ENCODE data around the gene MAT2A. TPM values are rescaled to one million over a fixed set of nuclear protein-coding genes. Genes with fewer than 3 reads are reported as not detected.

The MAT2A gene
- polyA plus RNA-seq, 1 donor (not counting 4 experiments of a cell fraction or from before 2014, with no cell fraction given) = 353 TPM

- no peak for FAIRE-seq
- no peak for DNase-seq (ENCODE audit: low read depth, low spot score)
- dilution Hi-C loops (cut with MboI; ENCODE audit: extremely low pct_ligation_motif_present, low sequenced_read_pairs) = no loop called here
- no peak for TF ChIP-seq CTCF (optimal IDR thresholded peaks at IDR 0.05 in 1 of 3, IDR thresholded peaks at IDR 0.05 in 1 of 3, conservative IDR thresholded peaks at IDR 0.05 in 1 of 3; ENCODE audit: extremely low read depth in 1 of 3, insufficient read depth in 2 of 3, low read length in 3 of 3)
- TF ChIP-seq EZH2 (IDR thresholded peaks at IDR 0.05; ENCODE audit: low read length) = no peak
- no peaks in the 10 kb centered on the region for H3K27me3 ChIP-seq (ENCODE audit: control insufficient read depth, extremely low read depth, insufficient read depth, low read length)
- peak within 1 kb of the TSS; percentile 68 for H3K4me2 ChIP-seq (ENCODE audit: control insufficient read depth, extremely low read depth, insufficient read depth, low read depth, low read length)
- no peaks in the 10 kb centered on the region for H4K20me1 ChIP-seq (ENCODE audit: control insufficient read depth, extremely low read depth, insufficient read depth, low read length)
- peaks cover 1% of the 10 kb centered on the region for H3K79me2 ChIP-seq (ENCODE audit: control insufficient read depth, insufficient read depth, low read length)
- H3K27ac ChIP-seq (ENCODE audit: control insufficient read depth, insufficient read depth, low read length) = peak within 1 kb of the TSS; percentile 13
- no peaks in the 10 kb centered on the region for H3K9me1 ChIP-seq (ENCODE audit: control insufficient read depth, extremely low read depth, insufficient read depth, low read length)
- peak within 1 kb of the TSS; percentile 30 for H3K9ac ChIP-seq (ENCODE audit: control insufficient read depth, extremely low read depth, insufficient read depth, low read length)
- H3K4me3 ChIP-seq (ENCODE audit: control insufficient read depth in 2 of 3, extremely low read depth in 1 of 3, insufficient read depth in 2 of 3, low read depth in 1 of 3, low read length in 3 of 3) = peak within 1 kb of the TSS in 2 of 3 experiments; percentile 15 to 43
- H3K36me3 ChIP-seq (ENCODE audit: control insufficient read depth in 2 of 2, extremely low read depth in 1 of 2, insufficient read depth in 2 of 2, low read length in 2 of 2) = peaks cover 15 to 20% of the 10 kb centered on the region in 2 experiments
- H3K4me1 ChIP-seq (ENCODE audit: control insufficient read depth, extremely low read depth, insufficient read depth, low read length) = peaks cover 21% of the 10 kb centered on the region
- no peaks in the 10 kb centered on the region for H3K9me3 ChIP-seq (ENCODE audit: control insufficient read depth, low read depth, low read length)
- peak within 1 kb of the TSS; percentile 53 for H2AFZ ChIP-seq (ENCODE audit: control insufficient read depth, low read length)
Measured at GRCh38 chr2:85584354-85584856, 45.4 kb downstream of the MAT2A start, which contains the start of gene VAMP5. Gene VAMP5 (plus strand): TSS chr2:85584431. CDS start chr2:85584491, 60 bp downstream.

DNA sequence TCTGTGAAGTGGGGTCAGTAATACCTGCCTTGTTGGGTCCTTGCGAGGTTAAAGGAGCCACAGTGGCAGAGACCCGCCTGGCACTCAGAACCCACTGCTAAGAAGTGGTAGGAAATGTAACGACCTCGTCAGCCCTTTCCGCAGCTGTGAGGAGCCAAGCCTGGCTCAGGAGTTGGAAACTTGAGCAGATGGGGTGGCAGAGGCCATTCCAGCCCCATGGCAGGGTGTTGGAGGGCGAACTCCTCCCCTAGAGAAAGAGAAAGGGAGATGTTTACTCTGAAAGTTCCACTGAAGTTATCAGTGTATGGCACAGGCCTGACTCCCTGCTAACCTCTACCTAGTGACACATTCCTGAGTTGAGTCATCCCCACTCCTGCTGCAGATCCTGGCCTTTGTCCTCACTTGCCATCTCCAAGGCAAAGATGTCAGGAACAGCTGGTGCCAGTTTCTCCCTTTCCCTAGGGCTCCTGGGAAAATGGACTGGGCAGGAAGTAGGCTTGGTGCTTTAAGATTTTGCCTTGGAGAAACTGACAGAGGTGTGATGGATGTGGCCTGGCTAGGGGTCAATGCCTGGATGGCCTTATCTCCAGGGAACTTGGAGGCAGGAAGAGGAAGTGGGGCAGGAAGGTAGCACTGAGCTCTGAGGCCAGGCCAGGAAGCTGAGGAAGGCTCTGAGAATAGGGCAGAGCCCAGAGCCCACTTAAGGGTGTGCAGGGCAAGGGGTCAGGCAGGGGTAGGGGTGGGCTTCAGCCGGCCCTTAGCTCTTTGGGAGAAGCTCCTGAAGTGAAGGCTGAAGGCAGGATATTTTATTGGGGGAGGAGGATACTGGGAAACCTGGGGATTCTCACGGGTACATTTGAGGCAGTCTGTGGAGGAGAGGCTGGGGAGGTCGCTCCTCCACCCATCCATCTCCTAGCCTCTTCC lies 46.2 kb downstream of the MAT2A start:
- Histone ChIP-seq H3K4me2 (ENCODE audit: control insufficient read depth, extremely low read depth, insufficient read depth, low read depth, low read length) (peak overlapping the region; percentile 68), H3K9ac (ENCODE audit: control insufficient read depth, extremely low read depth, insufficient read depth, low read length) (peak overlapping the region; percentile 30), H3K9me3 (ENCODE audit: control insufficient read depth, low read depth, low read length) (no peaks in the 10 kb centered on the region), H3K9me1 (ENCODE audit: control insufficient read depth, extremely low read depth, insufficient read depth, low read length) (no peaks in the 10 kb centered on the region), H4K20me1 (ENCODE audit: control insufficient read depth, extremely low read depth, insufficient read depth, low read length) (no peaks in the 10 kb centered on the region), H3K36me3 (ENCODE audit: control insufficient read depth in 2 of 2, extremely low read depth in 1 of 2, insufficient read depth in 2 of 2, low read length in 2 of 2) (peaks cover 12 to 17% of the 10 kb centered on the region in 2 experiments), H2AFZ (ENCODE audit: control insufficient read depth, low read length) (peak overlapping the region; percentile 53), H3K4me3 (ENCODE audit: control insufficient read depth in 2 of 3, extremely low read depth in 1 of 3, insufficient read depth in 2 of 3, low read depth in 1 of 3, low read length in 3 of 3) (peak overlapping the region in 2 of 3 experiments; percentile 15 to 43), H3K4me1 (ENCODE audit: control insufficient read depth, extremely low read depth, insufficient read depth, low read length) (peaks cover 14% of the 10 kb centered on the region), H3K79me2 (ENCODE audit: control insufficient read depth, insufficient read depth, low read length) (no peaks in the 10 kb centered on the region), H3K27ac (ENCODE audit: control insufficient read depth, insufficient read depth, low read length) (peak overlapping the region; percentile 13), H3K27me3 (ENCODE audit: control insufficient read depth, extremely low read depth, insufficient read depth, low read length) (no peaks in the 10 kb centered on the region)
- dilution Hi-C loops (cut with MboI; ENCODE audit: extremely low pct_ligation_motif_present, low sequenced_read_pairs) = no loop called here
- DNase-seq (ENCODE audit: low read depth, low spot score) (no peak), FAIRE-seq (peak; percentile 91)
- TF ChIP-seq CTCF (optimal IDR thresholded peaks at IDR 0.05 in 1 of 3, IDR thresholded peaks at IDR 0.05 in 1 of 3, conservative IDR thresholded peaks at IDR 0.05 in 1 of 3; ENCODE audit: extremely low read depth in 1 of 3, insufficient read depth in 2 of 3, low read length in 3 of 3) (no peak), EZH2 (IDR thresholded peaks at IDR 0.05; ENCODE audit: low read length) (no peak)
